CMK (cell line): Measurements from ENCODE around the gene ZNF683.

ENCODE experiments used
- DNase-seq: peaks from one replicate; pipeline ENCODE4 v3.0.0-alpha.2; 2010; ENCODE audit warnings: low read depth

The ZNF683 gene

GRCh38 chr1:26358411-26359384, 13.9 kb downstream of the ZNF683 start:
- DNase-seq: no peak

GRCh38 chr1:26357121-26357602, 15.4 kb downstream of the ZNF683 start:
- no peak for DNase-seq

- no peak for DNase-seq
These were observed 16.4 kb downstream of the ZNF683 start for GRCh38 chr1:26356106-26356505.

DNA sequence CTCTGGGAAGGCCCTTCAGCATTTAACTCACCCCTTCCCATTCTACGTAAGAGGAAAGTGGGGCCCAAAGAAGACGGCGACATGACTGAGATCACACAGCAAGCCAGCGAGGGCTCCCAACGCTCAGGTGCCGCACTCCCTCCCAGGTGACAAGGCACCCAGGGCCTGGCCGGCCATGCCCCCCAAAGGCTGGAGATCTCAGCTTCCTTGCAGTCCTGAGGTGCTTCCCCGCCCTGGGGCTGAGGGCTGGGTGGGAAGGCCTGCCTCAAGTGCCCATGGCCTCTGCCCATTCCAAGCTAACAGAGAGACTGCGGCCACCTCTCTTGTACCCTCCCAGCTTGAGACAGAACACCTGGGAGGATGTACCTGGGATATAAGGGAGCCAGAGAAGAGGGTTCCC, 17.6 kb downstream of the ZNF683 start:
- no peak for DNase-seq

GRCh38 chr1:26353976-26354820, 18.4 kb downstream of the ZNF683 start, which contains the start of gene CRYBG2:
Gene CRYBG2, minus strand, starts transcription at chr1:26354130. Its CDS starts 7,473 bp downstream, at chr1:26346657.
- DNase-seq: no peak

DNA sequence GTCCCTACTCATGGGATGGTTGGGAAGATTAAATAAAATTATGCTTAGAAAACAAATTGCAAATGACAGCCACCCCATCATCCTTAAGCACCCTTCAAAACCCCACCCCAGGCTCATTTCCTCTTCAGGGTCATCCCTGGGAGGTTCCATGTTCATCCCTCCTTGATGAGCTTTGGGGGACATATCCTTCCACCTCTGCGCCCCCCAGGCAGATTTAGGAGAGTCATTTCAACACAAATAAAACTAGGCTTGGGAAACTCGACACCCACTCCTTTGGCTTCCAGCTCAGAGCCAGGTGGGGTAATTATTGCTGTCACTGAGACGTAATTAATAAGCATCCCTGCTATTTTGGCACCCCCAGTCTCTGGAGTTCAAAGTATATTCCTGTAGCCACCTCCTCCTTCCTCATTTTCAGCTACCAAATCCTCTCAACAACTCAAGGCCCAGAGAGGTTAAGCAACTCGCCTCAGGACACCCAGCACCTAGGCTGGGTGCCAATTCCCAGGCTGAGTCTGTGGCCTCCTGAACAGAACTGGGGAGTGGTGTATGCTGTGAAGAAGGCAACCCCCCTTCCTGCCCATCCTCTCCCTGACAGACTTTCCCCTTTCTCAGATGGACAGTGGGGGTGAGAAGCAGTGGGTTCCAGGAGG, 19.2 kb downstream of the ZNF683 start:
- DNase-seq: no peak

DNA sequence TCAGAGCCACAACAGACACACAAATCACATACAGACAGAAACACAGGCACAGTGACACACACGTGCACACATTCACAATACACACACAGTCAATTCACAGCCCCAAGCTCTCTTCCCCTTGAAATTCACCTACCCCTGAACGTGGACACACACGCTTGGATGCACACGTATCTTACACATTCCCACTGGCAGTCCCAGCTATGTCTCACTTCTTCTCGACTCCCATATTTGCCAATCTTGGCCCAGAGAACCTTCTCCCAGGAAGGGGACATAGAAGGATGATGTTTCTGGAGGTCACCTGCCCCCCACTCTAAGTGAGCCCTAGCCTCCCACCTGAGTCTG, 20.2 kb downstream of the ZNF683 start:
- DNase-seq: no peak

DNA sequence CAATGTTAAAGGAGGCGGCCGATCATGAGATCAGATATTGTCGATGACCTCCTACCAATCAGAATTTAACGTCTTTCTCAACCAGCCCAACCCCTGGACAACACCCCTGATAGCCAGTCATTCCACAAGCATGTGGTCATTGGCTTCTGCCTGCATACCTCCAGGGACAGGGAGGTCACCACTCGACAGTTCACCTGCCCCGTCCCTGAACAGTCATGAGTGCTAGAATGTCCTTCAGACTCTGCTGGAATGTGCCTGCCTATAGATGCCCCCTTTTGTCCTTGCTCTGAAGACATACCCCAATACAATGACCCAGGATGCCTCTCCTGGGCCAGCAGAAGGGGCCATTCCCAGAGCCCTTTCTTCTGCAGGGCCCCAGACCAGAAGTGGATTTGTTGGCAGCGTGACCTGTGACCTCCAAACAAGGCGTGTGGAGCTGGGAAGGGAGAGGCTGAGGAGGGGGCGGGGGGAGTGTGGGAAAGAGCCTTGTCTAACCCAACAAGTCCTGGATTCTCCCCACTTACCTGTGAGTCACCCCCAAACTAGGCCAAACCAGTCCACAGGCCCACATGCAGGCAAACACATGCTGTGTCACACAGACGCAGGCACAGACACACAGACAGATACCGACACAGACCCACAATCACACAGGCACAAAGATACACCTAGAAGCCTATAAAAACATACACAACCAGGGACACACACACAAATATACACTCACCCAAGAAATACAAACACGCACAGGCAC, 20.8 kb downstream of the ZNF683 start:
- DNase-seq: no peak

DNA sequence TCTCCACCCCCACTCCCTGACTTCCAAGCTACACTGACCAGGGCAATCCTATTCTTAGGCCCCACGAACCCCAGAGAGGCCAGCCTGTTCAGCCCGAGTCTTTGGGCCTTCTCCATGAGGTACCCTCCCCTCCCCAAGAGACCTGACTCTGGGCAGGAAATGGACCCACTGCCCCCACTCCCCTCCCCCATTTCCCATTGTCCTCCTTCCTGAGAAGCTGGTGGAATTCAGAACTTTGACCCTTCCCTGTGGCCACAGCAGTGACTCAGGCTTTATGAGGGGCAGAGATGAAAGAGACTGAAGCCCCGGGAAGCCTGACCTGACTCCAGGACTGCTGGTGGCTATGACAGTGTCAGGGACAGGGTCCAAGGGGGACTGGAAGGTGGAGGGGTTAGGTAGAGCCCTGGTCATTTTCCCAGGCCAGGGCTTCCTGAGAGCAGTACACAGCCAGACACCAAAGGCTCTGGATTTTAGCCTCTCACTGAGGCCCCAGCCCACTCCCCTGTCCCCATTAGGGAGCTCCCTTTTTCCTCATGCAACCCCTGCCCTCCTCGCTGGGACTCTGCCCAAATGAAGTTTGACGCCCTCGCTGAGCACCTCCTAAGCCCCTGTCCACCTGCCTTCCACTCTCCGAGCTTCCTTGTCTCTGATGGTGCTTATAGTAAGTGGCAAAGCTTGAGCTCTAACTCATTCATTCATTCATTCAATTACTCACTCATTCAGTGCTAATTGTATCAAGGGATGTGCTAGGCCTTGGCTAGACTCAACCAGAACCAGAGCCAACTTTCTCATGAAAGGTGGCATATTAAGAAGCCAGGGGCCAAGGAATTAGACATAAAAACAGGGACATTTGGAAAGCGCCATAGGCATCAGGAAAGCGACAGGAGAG, 21.6 kb downstream of the ZNF683 start:
- DNase-seq: no peak

DNA sequence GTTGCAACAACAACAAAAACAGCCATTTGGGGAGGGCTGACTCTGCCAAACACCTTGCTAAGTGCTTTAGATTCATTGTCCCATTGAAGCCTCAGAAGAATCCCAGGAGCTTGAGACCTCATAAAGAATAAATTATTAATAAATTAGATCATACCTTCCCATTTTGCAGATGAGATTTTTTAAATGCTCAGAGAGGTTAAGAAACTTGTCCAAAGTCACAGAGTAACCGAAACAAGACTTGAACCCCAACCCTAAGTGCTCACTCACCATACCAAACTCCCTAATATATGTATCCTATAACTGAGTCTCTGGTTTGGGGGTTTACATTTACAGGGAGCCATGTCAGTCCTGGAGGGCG, 22.2 kb downstream of the ZNF683 start:
- DNase-seq: no peak

- DNase-seq: no peak
These were observed 22.7 kb downstream of the ZNF683 start for GRCh38 chr1:26349877-26350244.

GRCh38 chr1:26349188-26349876, 23.2 kb downstream of the ZNF683 start:
- no peak for DNase-seq

DNA sequence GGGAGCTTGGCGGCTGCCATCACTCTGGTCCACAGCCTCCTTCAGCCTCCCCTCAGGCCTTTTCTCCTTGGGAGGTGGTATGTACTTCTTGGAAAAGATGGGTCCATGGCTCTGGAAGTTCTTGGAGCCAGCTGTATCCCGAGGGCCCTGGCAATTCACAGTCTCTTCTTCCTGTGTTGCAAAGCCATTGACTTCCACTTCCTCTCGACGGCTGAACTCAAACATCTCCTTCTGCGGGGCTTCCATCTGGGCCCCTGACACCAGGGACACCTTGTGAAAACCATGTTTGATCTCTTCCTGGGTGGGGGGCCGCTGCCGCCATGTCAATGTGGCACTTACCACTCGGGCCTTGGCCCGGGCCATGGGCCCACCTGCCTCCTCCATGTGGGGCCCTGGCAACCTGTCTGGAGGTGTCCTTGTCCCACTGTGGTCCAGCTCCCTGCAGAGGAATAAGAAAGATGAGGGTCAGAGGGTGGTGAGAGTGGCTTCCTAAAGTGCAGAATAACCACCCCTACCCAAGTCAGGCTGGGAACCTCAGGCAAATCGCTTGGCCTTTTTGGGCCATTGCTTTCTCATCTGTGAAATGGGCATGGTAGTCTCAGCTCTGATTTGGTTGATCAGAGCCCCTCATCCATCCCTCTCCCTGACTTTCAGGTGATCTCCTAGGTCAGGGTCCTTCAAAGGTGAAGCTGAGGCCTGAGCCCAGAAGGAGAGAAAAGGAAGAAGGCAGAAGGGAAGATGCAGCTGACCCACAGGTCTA, 26.1 kb downstream of the ZNF683 start:
- DNase-seq: no peak

- no peak for DNase-seq
These were observed 26.8 kb downstream of the ZNF683 start for GRCh38 chr1:26345718-26346117.

- DNase-seq: no peak
These were observed 28.2 kb downstream of the ZNF683 start for GRCh38 chr1:26344147-26344920.

GRCh38 chr1:26340047-26340481, 32.5 kb downstream of the ZNF683 start:
- DNase-seq: no peak

GRCh38 chr1:26338670-26339069, 33.9 kb downstream of the ZNF683 start:
- DNase-seq: no peak

DNA sequence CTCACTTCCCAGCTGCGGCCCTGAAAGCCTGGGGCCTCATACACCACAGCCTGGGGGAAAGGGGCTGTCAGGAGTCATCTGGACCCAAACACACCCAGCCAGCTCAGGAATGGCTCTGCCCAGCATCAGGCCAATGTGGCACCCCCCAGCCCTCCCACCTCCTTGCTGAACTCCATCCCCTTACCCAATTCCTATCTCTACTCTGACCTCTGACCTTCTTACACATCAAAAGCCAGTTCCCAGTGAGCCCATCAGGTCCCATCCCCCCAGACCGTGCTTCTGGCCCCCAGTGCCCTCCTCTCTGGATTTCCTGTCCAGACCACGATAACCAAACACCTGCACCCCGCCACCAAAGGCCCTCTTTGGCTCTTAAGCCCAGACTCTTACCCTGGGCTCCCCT, 34.9 kb downstream of the ZNF683 start:
- DNase-seq: no peak

DNA sequence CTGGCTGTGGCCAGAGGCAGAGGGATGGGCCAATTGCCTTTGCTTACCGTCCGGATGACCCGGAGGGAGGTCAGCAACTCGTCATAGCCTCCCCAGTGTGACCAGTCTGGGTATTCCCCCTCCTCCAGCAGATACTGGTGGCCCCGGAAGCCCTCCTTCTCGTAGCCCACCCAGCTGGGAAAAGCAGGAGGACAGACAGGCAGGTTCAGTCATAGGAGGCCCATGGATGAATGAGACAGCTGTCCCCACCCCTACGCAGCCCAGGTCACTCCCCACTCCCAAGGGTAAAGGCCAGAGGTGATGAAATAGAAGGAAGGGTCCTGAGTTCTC, 35.4 kb downstream of the ZNF683 start:
- no peak for DNase-seq
